ENCODE data around the gene ABCC2. TPM values are rescaled to one million over a fixed set of nuclear protein-coding genes. Genes with fewer than 3 reads are reported as not detected.

Gene ABCC2
- total and polyA plus RNA-seq, 11 donors: 0.08 to 0.72 (median 0.20) TPM; not detected in 1

- Histone ChIP-seq H3K36me3 (no peaks in the 10 kb centered on the region), H3K4me1 (peaks cover 0 to 20% (median 2%) of the 10 kb centered on the region in 12 donors), H3K4me3 (no peak overlapping the region), H3K9me3 (no peaks in the 10 kb centered on the region), H3K27ac (no peak overlapping the region), H3K27me3 (no peaks in the 10 kb centered on the region)
- intact Hi-C loops (cut with DNase I): loop anchor here in 3 of 10 donors (10.0 kb wide), 3 partner anchors 173 to 393 kb away; partner anchors contain the start of gene ERLIN1 (in 1 of the 3)
- no peak for TF ChIP-seq POLR2A (IDR thresholded peaks at IDR 0.05)
- TF ChIP-seq, protein P1, sequence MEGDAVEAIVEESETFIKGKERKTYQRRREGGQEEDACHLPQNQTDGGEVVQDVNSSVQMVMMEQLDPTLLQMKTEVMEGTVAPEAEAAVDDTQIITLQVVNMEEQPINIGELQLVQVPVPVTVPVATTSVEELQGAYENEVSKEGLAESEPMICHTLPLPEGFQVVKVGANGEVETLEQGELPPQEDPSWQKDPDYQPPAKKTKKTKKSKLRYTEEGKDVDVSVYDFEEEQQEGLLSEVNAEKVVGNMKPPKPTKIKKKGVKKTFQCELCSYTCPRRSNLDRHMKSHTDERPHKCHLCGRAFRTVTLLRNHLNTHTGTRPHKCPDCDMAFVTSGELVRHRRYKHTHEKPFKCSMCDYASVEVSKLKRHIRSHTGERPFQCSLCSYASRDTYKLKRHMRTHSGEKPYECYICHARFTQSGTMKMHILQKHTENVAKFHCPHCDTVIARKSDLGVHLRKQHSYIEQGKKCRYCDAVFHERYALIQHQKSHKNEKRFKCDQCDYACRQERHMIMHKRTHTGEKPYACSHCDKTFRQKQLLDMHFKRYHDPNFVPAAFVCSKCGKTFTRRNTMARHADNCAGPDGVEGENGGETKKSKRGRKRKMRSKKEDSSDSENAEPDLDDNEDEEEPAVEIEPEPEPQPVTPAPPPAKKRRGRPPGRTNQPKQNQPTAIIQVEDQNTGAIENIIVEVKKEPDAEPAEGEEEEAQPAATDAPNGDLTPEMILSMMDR (IDR thresholded peaks at IDR 0.05): no peak
- no peak for ATAC-seq
- DNase-seq: no peak
- WGBS, 4 donors: 89 to 97% (median 91%) methylated on average over 7 of the region's 7 CpGs
Measured at GRCh38 chr10:99841746-99842145, 59.3 kb downstream of the ABCC2 start.

- TF ChIP-seq, protein P1 (IDR thresholded peaks at IDR 0.05): no peak
- TF ChIP-seq POLR2A (IDR thresholded peaks at IDR 0.05): no peak
- intact Hi-C loops (cut with DNase I): loop anchor here in 3 of 10 donors (10.0 kb wide), 3 partner anchors 171 to 391 kb away; partner anchors contain the start of gene ERLIN1 (in 1 of the 3)
- ATAC-seq: no peak
Measured at GRCh38 chr10:99843310-99843709, 60.9 kb downstream of the ABCC2 start.

DNA sequence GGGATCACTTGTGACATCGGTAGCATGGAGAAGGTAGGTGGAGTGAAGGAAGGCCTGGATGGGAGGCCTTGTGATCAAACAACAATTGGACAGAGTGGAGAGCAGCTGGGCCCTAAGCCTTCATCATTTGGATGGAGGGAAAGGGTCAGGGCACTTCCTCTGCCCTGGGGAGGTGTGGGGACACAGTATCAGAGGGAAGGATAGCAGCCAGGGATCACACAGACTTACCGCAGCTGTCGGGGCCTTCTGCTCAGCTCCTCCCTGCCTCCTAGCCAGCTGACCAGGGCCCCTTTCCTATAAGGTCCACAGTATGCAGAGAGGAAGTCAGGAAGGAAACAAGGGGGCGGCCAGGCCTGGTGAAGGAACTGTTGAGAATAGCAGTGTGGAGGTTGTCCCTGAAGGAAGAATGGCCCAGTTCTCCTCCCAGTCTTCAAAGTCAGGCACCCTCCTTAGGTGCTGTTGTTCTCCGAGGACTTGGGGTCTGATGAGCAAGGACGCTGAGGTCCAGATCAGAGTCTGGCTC, 62.1 kb downstream of the ABCC2 start:
- no peak for TF ChIP-seq POLR2A (IDR thresholded peaks at IDR 0.05)
- TF ChIP-seq, protein P1 (IDR thresholded peaks at IDR 0.05): no peak
- Histone ChIP-seq H3K27ac (no peak overlapping the region), H3K9me3 (no peaks in the 10 kb centered on the region), H3K36me3 (no peaks in the 10 kb centered on the region), H3K4me3 (no peak overlapping the region), H3K4me1 (peaks cover 0 to 20% (median 2%) of the 10 kb centered on the region in 12 donors), H3K27me3 (no peaks in the 10 kb centered on the region)
- ATAC-seq: no peak
- no peak for DNase-seq
- intact Hi-C loops (cut with DNase I): loop anchor here in 5 of 10 donors (2.0 to 10.0 kb wide), 4 partner anchors 170 to 390 kb away; partner anchors contain the start of gene ERLIN1 (in 1 of the 5)
- 59 to 79% (median 75%) methylated on average over 6 of the region's 6 CpGs for WGBS, 4 donors

More at GRCh38 chr10:99843310-99843709, 60.9 kb downstream of the ABCC2 start:
- Histone ChIP-seq H3K36me3 (no peaks in the 10 kb centered on the region), H3K27me3 (no peaks in the 10 kb centered on the region), H3K4me3 (no peak overlapping the region), H3K4me1 (peaks cover 0 to 20% (median 2%) of the 10 kb centered on the region in 12 donors), H3K27ac (no peak overlapping the region), H3K9me3 (no peaks in the 10 kb centered on the region)
- DNase-seq: no peak
- WGBS, 4 donors: 84 to 93% (median 88%) methylated on average over 3 of the region's 3 CpGs

GRCh38 chr10:99845837-99846382, 63.5 kb downstream of the ABCC2 start:
- Histone ChIP-seq H3K27me3 (no peaks in the 10 kb centered on the region), H3K9me3 (no peaks in the 10 kb centered on the region), H3K4me1 (peaks cover 0 to 20% (median 2%) of the 10 kb centered on the region in 12 donors), H3K4me3 (peak overlapping the region in 11 of 12 donors; percentile 0 to 53 (median 39)), H3K36me3 (no peaks in the 10 kb centered on the region), H3K27ac (peak overlapping the region in 1 of 12 donors; percentile 40)
- WGBS, 4 donors: 1 to 4% (median 3%) methylated on average over 17 to 18 of the region's 18 CpGs
- TF ChIP-seq, protein P1 (IDR thresholded peaks at IDR 0.05): peak; percentile 89 to 97 (median 93)
- TF ChIP-seq POLR2A (IDR thresholded peaks at IDR 0.05): no peak
- intact Hi-C loops (cut with DNase I): loop anchor here (1.0 to 10.0 kb wide), 10 partner anchors 163 to 389 kb away; partner anchors contain the start of genes ERLIN1 (in 2 of the 10) and DNMBP (in 1 of the 10)
- DNase-seq (peak in 4 of 5 donors; percentile 62 to 79 (median 74)), ATAC-seq (peak; percentile 84 to 97 (median 91))
